Fibroblast of lung (primary cell): Measurements from ENCODE around the gene TMX4. TPM values are rescaled to one million over a fixed set of nuclear protein-coding genes. Genes with fewer than 3 reads are reported as not detected.
"Not testable (repeated sequence)": the region's sequence is repeated elsewhere in the genome, so short reads cannot be mapped to it uniquely, and the experiment has no call there.

Source experiments
- DNase-seq, 2 donors: peaks; one replicate each; pipeline versions ENCODE4 v3.0.0 to v3.0.0-alpha.2; 2010; ENCODE audit warnings: low read depth in 2 of 2
- H2AFZ ChIP-seq: 2 replicates; pipeline ENCODE4 v1.5.1; 2012; ENCODE audit warnings: low read length, control low read depth, inconsistent platforms
- H3K27ac ChIP-seq: 2 replicates; pipeline ENCODE4 v1.5.1; 2011; ENCODE audit warnings: low read length, control low read depth; ENCODE audit not compliant: insufficient read depth
- H3K27me3 ChIP-seq: 2 replicates; pipeline ENCODE4 v1.5.1; 2011; ENCODE audit warnings: mild to moderate bottlenecking, low read length; ENCODE audit not compliant: control insufficient read depth, insufficient read depth
- H3K36me3 ChIP-seq: 2 replicates; pipeline ENCODE4 v1.5.1; 2011; ENCODE audit warnings: low read length; ENCODE audit not compliant: control insufficient read depth, insufficient read depth
- H3K4me1 ChIP-seq: 2 replicates; pipeline ENCODE4 v1.5.1; 2011; ENCODE audit warnings: low read length; ENCODE audit not compliant: control insufficient read depth, insufficient read depth; ENCODE audit errors: extremely low read depth
- H3K4me2 ChIP-seq: 2 replicates; pipeline ENCODE4 v1.5.1; 2011; ENCODE audit warnings: low read length, control low read depth; ENCODE audit not compliant: insufficient read depth; ENCODE audit errors: extremely low read depth
- H3K4me3 ChIP-seq, 4 experiments: fragments of 200-600 bp in 1 of 4; sonication (generic) in 1 of 4; replicated peaks in 1 of 4; 2 replicates each; pipeline ENCODE4 v1.5.1; 2011 to 2016; ENCODE audit warnings: low read length in 4 of 4, low read depth in 3 of 4, mild to moderate bottlenecking in 3 of 4, control low read depth in 2 of 4, inconsistent platforms in 1 of 4, mixed read lengths in 1 of 4; ENCODE audit not compliant: insufficient read depth in 1 of 4; ENCODE audit errors: control extremely low read depth in 1 of 4
- H3K79me2 ChIP-seq: 2 replicates; pipeline ENCODE4 v1.5.1; 2012; ENCODE audit warnings: mild to moderate bottlenecking, low read length, inconsistent platforms; ENCODE audit not compliant: control insufficient read depth, insufficient read depth
- H3K9ac ChIP-seq: 2 replicates; pipeline ENCODE4 v1.5.1; 2011; ENCODE audit warnings: mild to moderate bottlenecking, low read length, control low read depth; ENCODE audit not compliant: insufficient read depth
- H3K9me3 ChIP-seq: 2 replicates; pipeline ENCODE4 v1.5.1; 2012; ENCODE audit warnings: low read depth, low read length; ENCODE audit not compliant: control insufficient read depth, insufficient read depth
- H4K20me1 ChIP-seq: 2 replicates; pipeline ENCODE4 v1.5.1; 2011; ENCODE audit warnings: low read length; ENCODE audit not compliant: control insufficient read depth, insufficient read depth; ENCODE audit errors: extremely low read depth
- CTCF ChIP-seq, 2 donors: IDR thresholded peaks in 1 of 2; conservative IDR thresholded peaks in 1 of 2; 1 replicate in 1 of 2; 2 replicates in 1 of 2; pipeline ENCODE4 v1.5.1; 2011 to 2012; ENCODE audit warnings: low read length in 2 of 2, control low read depth in 1 of 2, inconsistent platforms in 1 of 2, low read depth in 1 of 2, mild to moderate bottlenecking in 1 of 2
- EZH2 ChIP-seq: IDR thresholded peaks from 2 replicates; pipeline ENCODE4 v1.5.1; 2012; ENCODE audit warnings: low read length, control low read depth, mild to moderate bottlenecking; ENCODE audit errors: missing control alignments
- polyA plus RNA-seq, 2 donors: library from polyadenylated mRNA; depleted of rRNA in 1 of 2; stranded (reverse) in 1 of 2; unstranded in 1 of 2; fragments of >200 nt; gene quantifications; 2 replicates each; pipeline ENCODE4 v1.2.1, GENCODE V29; 2011 to 2012; ENCODE audit warnings: missing spikeins in 1 of 2
- total RNA-seq: library from RNA; depleted of rRNA; stranded (reverse); fragments of >200 nt; gene quantifications from 2 replicates; pipeline ENCODE4 v1.2.1, GENCODE V29; 2014

TMX4 gene
- total and polyA plus RNA-seq, 2 donors (not counting 1 experiment from before 2014, with no cell fraction given), result 20.5 to 21.2 TPM

GRCh38 chr20:7959484-7959883 is 60.1 kb downstream of the TMX4 start:
- no peaks in the 10 kb centered on the region for H3K9me3 ChIP-seq
- no peak for DNase-seq
- no peak overlapping the region for H2AFZ ChIP-seq
- H3K9ac ChIP-seq, result no peak overlapping the region
- H3K36me3 ChIP-seq, result no peaks in the 10 kb centered on the region
- no peak overlapping the region for H3K27ac ChIP-seq
- H3K27me3 ChIP-seq, result no peaks in the 10 kb centered on the region
- H4K20me1 ChIP-seq, result no peaks in the 10 kb centered on the region
- no peaks in the 10 kb centered on the region for H3K79me2 ChIP-seq
- no peak overlapping the region for H3K4me2 ChIP-seq
- H3K4me3 ChIP-seq, result no peak overlapping the region
- no peaks in the 10 kb centered on the region for H3K4me1 ChIP-seq
- TF ChIP-seq CTCF (conservative IDR thresholded peaks at IDR 0.05 in 1 of 2, IDR thresholded peaks at IDR 0.05 in 1 of 2; ENCODE audit: low read depth in 1 of 2, low read length in 2 of 2) (no peak), EZH2 (no peak)

- not testable (repeated sequence) for H3K79me2 ChIP-seq, H3K9ac ChIP-seq, DNase-seq, H3K27ac ChIP-seq, H3K9me3 ChIP-seq, H3K4me3 ChIP-seq, H3K36me3 ChIP-seq, H2AFZ ChIP-seq, H3K27me3 ChIP-seq, H4K20me1 ChIP-seq, H3K4me1 ChIP-seq, H3K4me2 ChIP-seq
Observed at GRCh38 chr20:7956561-7956960, 63.0 kb downstream of the TMX4 start.

- H3K79me2 ChIP-seq, result no peaks in the 10 kb centered on the region
- H3K36me3 ChIP-seq, result no peaks in the 10 kb centered on the region
- no peaks in the 10 kb centered on the region for H4K20me1 ChIP-seq
- no peaks in the 10 kb centered on the region for H3K9me3 ChIP-seq
- peaks cover 3% of the 10 kb centered on the region for H3K27me3 ChIP-seq
- H3K4me2 ChIP-seq, result no peak overlapping the region
- no peak overlapping the region for H2AFZ ChIP-seq
- TF ChIP-seq EZH2 (no peak), CTCF (conservative IDR thresholded peaks at IDR 0.05 in 1 of 2, IDR thresholded peaks at IDR 0.05 in 1 of 2; ENCODE audit: low read depth in 1 of 2, low read length in 2 of 2) (no peak)
- no peak for DNase-seq
- H3K27ac ChIP-seq, result no peak overlapping the region
- H3K9ac ChIP-seq, result no peak overlapping the region
- H3K4me3 ChIP-seq, result no peak overlapping the region
- no peaks in the 10 kb centered on the region for H3K4me1 ChIP-seq
Observed at GRCh38 chr20:7950387-7950786, 69.2 kb downstream of the TMX4 start.
